Measurements from ENCODE around the gene LAMP1.
A peak's percentile ranks its signal among the peaks of the same experiment; 100 is the strongest.
"Not testable (repeated sequence)": the region's sequence is repeated elsewhere in the genome, so short reads cannot be mapped to it uniquely, and the experiment has no call there.

Gene LAMP1

GRCh38 chr13:113297370-113298042 is 467 bp downstream of the LAMP1 start:
- peak; percentile 43 for DNase-seq

GRCh38 chr13:113298043-113298945 is 1.3 kb downstream of the LAMP1 start:
- no peak for DNase-seq

- DNase-seq, result no peak
These were observed 2.9 kb downstream of the LAMP1 start for GRCh38 chr13:113299951-113300350.

GRCh38 chr13:113302986-113303385 is 5.9 kb downstream of the LAMP1 start:
- no peak for DNase-seq

- no peak for DNase-seq
These were observed 7.1 kb downstream of the LAMP1 start for GRCh38 chr13:113304121-113304520.

GRCh38 chr13:113305208-113305607 is 8.2 kb downstream of the LAMP1 start:
- DNase-seq, result no peak

- DNase-seq, result no peak
These were observed 10.5 kb downstream of the LAMP1 start for GRCh38 chr13:113307491-113307890.

- DNase-seq, result no peak
These were observed 12.4 kb downstream of the LAMP1 start for GRCh38 chr13:113309473-113309872.

GRCh38 chr13:113314112-113314511 is 17.1 kb downstream of the LAMP1 start:
- DNase-seq, result not testable (repeated sequence)

GRCh38 chr13:113314895-113315470 is 17.9 kb downstream of the LAMP1 start:
- not testable (repeated sequence) for DNase-seq

- no peak for DNase-seq
These were observed 19.0 kb downstream of the LAMP1 start for GRCh38 chr13:113315992-113316391.

- DNase-seq, result no peak
These were observed 20.0 kb downstream of the LAMP1 start for GRCh38 chr13:113317031-113317430.

GRCh38 chr13:113318956-113319355 is 21.9 kb downstream of the LAMP1 start:
- no peak for DNase-seq

- DNase-seq, result no peak
These were observed 22.3 kb downstream of the LAMP1 start for GRCh38 chr13:113319371-113319770.

- no peak for DNase-seq
These were observed 23.3 kb downstream of the LAMP1 start for GRCh38 chr13:113320226-113320875.

- DNase-seq, result no peak
These were observed 24.5 kb downstream of the LAMP1 start for GRCh38 chr13:113321546-113321945.

- DNase-seq, result no peak
These were observed 25.0 kb downstream of the LAMP1 start for GRCh38 chr13:113322043-113322461.

- DNase-seq, result no peak
These were observed 26.0 kb downstream of the LAMP1 start for GRCh38 chr13:113322890-113323651.

- no peak for DNase-seq
These were observed 26.8 kb downstream of the LAMP1 start for GRCh38 chr13:113323869-113324268.

- no peak for DNase-seq
These were observed 27.4 kb downstream of the LAMP1 start for GRCh38 chr13:113324398-113324797.

GRCh38 chr13:113325779-113326178 is 28.7 kb downstream of the LAMP1 start:
- DNase-seq, result no peak

- no peak for DNase-seq
These were observed 30.3 kb downstream of the LAMP1 start for GRCh38 chr13:113327391-113327765.
